Measurements from ENCODE around the gene TMEM106B.

Gene TMEM106B

DNA sequence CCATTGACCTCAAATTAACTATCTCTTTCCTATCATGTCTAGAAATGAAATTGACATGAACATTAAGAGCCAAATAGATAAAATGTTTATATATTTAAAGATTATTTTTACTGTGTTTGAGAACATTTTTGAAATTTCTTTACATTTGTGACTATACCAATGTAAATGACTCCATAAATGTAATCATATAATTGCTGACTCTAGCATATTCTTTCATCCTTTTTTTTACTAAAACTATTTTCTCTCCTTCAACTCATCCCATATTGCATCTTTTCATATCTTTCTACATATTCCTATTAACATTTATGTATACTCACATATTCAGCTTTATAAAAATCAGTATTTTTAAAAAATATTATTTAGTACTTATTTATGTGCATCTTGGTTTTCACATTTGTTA, 16.9 kb downstream of the TMEM106B start:
- DNase-seq = no peak

DNA sequence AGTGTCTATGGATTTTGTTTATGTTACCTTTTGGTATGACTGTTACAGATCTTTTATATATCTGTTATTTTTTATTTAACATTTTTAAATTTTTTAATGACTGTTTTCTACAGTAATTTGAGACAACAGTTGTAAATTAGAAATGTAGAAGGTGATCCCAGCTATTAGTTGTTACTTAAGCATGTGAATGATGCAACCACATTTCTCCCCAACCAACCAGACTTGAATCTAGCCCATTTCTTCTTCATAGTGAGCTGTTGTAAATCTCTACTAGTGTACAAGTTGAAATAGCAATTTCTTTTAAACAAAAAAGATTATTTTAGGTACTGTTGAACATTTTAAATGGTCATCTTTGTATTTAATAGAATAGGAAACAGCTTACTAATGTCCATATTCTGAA, 18.0 kb downstream of the TMEM106B start:
- DNase-seq = no peak

DNA sequence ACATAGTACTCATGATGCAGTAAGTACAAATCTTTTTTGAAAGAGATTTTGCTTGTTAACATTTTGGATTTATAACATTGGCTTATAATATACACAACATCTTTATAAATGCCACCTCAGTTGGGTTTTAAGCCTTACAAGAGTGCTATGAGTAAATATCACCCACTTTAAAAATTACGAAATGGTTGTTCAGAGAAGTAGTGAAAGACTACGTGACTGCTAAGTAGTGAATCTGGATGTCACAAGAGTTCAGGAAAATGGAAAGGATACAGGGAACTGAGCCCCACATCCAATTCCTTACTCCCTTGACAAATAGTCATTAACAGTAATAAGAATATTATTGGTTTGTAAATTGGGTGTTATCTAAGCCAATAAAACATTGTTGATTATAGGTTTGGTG, 20.0 kb downstream of the TMEM106B start:
- DNase-seq = no peak

DNA sequence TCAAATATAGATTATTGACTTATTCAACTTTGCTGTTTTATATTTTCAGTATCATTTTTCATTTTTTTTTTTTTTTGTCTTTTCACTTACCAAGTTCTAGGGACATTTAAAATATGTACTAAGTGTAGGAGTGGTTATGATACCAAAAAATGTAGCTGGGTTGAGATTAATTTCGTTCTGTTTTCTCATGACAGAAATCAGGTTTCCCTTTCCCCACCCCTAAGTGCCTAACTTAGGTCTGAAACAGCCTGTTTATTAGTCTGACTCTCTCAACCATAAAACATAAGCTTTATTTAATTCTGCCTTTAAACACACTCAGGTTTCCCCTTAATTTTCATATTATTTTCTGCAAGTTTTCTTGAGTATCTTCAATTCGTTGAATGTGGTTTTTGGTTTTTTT, 22.1 kb downstream of the TMEM106B start:
- DNase-seq = no peak

DNA sequence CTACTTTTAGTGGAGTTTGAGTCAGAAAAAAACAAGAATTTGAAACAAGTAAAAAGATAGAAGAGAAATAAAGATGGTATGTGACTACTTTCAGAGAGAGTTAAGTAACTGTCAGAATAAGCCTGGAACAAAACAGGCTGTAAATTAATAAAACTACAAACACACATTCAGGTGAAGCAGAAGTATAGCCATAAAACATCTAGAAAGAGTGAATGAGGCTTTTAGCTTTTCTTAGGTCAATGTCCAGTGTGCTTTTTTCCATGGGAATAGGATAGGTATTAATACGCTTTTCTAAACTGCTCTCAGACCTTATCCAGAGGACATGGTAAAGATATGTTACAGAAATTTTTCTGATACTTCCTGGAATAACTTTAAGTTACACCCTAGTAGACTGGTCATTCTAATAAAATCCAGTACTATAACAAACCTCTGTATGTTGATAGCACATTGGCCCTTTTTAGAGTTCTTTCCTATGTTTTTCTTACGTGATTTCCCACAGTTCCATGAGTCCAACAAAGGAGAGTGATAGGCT, 23.3 kb downstream of the TMEM106B start:
- no peak for DNase-seq

DNA sequence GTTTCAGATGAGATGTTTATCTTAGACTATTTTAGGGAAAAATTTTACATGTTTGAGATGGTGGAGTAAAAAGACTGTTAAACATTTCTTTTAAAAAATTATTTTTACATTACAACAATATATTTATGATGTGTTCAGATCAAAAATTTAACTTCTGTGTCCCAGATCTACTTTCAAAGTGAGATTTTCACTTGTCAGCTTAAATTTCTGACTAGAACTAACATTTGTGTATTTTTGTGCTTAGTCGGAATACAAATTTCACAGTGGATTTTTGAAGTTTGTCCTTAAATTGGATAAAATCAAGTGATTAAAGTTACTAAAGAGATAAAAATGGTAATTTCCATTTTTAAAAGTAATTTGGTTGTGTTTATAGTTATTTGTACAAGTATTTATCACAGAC, 24.9 kb downstream of the TMEM106B start:
- no peak for DNase-seq

DNA sequence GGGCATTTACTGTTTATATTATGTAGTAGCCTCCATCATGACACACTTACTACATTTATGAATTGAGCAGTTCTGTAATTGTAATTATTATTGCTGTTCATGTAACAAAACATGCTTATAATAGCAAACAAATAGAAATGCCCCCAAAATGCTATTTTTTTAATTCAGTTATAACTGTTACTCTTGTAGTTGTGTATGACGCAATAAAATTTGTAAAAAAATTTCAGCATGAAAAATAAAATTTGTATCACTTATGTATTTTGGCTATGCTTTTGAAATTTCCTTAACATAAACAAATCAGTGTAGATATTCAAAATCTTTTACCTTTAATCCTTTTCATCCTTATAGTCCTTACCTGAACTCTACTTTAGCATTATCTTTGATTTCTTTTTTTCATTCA, 25.9 kb downstream of the TMEM106B start:
- no peak for DNase-seq

DNA sequence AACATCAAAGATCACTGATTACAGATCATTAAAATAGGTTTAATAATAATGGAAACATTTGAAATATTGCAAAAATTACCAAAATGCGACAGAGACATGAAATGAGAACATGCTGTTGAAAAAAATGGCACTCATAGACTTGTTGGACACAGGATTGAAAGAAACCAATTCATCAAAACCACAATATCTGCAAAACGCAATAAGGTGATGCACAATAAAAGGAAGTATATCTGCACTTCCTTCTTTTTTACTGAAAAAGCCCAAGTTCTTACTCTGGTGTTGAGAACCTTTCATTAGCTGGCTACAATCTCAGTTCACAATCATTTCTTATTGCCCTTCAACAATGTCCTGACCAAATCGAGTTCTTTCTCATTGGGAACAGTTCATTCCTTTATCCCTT, 28.7 kb downstream of the TMEM106B start:
- DNase-seq = no peak

DNA sequence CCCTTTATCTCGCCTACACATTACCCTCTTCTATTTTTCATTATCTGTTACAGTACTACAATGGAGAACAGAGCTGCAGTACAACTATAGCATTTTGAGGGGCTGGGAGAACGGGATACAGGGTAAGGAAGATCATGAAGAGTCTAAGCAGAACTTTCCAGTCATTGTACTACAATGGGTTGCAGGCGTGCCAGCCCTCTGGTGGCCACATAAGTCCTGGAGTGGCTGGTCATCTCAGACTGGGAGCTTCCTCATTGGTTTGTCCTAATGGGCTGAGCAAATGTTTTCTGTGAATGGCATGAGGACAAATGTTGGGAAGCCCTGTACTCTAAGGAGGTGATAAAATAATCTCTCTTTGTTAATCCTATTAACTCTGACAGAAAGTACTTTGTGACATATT, 33.0 kb downstream of the TMEM106B start:
- DNase-seq = no peak

DNA sequence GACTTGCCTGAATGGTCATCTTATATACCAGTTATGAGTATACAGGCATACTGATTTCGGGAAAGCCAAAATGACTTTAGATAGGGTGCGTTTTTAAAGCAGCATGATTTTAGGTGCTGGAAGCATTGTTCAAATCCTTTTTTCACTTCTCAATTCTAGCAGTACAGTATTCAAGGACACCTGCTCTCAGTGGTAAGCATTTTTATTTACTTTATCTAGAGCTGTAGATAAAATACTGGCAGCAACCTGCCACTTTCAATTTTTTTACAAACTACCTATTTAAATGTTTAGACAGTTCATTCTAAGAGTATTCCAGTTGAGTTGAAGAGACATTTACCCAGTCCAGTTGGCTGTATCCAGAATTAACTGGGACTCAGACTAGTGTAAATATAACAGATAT, 33.6 kb downstream of the TMEM106B start:
- DNase-seq = no peak

DNA sequence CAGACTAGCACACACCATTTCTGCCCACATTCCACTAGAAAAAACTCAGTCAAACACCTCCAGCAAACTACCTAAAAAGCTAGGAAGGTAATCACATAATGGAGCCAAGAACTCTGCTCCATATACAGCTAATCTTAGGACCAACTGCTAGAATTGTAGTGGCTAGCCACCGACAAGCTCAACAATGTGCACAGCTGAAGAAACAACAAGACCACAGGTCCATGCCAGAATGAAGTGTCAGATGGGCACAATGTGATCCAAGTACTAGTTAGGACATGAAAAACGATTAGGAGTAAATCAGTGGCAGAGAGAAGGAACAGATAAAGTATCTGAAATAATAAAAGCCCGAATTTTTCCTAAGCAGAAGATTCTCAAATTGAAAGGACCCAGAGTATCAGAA, 38.6 kb downstream of the TMEM106B start:
- DNase-seq = no peak

DNA sequence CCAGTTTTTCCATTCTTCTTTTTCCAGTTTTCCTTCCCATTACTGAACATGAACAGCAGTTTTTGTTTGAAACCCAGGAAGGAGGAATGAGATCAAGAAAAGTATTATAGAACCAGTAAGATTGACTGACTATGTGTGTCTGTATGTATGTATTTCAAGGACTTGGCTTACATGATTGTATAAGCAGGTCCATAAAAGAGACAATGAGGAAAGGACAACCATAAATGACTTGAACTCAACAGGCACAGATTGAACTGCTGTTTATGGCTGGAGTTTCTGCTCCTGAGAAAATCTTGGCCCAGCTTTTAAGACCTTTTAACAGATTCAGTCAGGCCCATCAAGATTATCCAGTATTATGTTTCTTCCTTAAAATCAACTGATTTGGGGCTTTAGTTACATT, 39.1 kb downstream of the TMEM106B start:
- no peak for DNase-seq

DNA sequence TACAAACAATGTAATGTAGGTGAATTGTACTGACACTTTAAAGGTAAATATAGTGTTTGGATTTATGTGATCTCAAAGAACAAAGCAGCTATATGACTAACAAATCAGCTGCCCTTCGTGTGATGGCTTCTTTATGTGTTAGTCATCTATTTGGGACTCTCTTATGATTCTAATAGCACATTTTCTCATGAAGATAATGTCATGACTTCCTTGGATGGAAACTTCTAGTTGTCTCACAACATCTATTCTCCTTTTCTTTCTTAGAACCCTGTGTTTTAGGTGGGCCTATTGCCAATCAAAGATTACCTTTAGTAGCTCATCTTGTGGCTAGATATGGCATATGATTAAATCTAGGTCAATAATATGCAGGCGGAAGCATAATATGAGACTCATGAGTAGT, 45.0 kb downstream of the TMEM106B start:
- no peak for DNase-seq

DNA sequence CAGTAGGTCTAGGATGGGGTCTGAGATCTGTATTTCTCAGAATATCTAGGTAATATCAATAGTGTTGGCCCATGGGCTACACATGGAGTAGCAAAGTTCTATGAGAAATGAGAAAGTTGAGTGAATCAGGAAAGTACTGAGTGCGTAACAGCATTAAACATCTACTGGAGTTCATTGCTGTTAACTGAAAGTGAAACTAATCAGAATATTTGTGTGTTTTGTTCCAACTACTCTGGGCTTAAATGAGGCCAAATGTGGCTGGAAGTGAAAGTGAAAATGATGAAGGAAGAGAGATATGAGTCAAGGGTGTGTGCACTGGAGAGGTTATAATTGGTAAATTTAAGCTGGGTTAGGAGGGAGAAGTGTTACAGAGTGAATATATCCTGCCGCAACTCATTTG, 46.5 kb downstream of the TMEM106B start:
- DNase-seq = no peak

DNA sequence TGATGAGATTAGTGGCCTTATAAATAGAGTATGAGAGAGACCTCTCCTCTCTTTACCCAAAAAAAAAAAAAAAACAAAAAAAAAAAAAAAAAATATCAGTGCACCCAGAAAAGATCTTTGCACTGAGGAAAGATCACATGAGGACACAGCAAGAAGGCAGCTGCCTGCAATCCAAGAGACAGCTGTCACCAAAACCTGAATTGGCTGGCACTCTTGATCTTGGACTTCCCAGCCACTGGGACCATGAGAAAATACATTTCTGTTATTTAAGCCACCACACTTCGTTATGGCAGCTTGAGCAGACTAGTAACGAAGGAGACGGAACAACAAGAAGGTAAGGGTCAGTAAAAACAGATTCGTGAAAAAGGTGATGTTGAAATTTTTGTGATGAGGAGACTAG, 47.0 kb downstream of the TMEM106B start:
- DNase-seq = no peak

DNA sequence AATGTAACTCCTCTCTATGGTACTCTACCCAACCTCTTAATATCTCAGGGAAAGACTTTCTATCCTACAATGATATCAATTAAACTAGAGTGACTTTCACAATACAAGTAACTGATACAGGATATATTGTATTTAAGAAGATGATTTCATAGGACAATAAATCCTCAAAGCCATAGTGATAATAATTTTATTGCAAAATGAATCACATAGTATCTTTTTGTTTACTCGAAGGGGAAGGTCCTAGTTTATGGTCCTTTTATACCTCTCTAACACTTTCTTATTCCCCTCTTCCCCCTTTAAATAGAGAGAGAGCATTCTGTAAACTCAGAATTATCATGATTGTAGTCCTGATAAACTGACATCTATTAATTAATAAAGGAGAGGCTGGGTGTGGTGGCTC, 56.4 kb downstream of the TMEM106B start:
- no peak for DNase-seq

DNA sequence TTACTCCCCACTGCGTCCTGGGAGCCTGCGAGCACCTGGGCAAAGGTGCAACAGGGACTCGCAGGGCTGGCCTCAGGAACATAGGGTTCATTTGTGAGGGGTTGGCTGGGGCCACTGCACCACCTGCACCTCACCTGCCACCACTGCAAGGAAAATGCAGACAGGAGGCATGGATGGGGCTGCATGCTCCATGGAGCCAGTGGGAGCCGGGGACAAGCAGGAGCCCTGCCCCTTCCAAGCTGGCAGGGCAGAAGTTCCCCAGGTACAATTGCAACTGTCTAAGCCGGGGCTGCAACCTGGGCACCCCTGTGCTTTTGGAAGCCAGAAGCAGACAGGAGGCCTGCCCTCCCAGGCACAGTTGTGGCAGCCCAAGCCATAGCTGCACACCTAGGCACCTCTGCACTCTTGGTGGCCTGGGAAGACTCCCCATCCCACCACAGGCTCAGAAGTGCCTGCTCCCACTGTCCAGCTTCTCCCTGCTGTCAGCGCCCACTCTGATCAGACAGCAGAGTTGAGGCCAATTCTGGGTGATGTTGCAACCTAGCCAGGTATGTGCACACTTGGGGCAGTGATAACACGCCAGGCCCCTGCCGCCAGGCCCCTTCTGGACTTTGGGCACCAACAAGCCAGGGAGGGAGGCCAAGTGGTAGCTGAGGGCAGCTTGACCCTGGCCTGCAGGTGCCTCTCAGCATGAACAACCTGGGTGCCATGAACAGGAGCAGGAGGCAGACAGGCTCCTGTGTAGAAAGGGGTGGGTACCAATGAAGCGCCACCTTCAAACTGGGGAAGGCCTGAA, 58.2 kb downstream of the TMEM106B start:
- no peak for DNase-seq

DNA sequence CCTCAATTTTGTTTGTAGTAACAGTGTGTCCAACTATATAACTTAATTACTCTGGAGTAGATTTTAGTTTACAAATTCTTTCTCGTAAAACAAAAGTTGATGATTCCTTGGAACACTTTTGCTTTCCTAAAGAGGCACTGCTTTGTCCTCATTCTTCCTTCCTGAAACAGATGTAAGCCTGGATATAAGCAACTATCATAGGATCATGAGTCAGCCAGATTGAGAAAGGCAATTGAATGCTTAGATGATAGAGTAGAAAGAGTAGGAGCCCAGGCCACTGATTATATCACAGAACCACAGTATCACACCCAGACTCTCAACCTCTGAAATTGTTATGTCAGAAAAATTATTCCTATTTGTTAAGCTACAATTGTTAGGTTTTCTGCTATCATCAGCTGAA, 69.9 kb downstream of the TMEM106B start:
- DNase-seq = no peak

DNA sequence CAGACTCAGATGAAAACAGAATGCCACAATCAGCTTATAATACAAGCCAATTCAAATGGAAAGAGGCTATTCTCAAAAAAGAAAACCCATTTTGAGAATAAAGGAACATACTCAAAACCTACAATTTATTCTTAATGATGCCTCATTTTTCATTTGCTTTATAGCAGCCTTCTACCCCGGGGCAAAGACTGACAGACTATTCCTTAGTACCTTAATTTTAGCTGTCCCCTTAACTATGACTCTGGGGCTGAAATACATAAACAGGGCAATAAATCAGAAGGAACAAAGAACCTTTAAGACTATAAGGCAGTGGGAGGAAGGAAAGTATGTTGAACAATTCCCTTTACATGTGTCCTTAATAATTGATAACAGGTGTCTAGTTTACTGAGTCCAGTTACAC, 76.8 kb downstream of the TMEM106B start:
- DNase-seq = no peak

DNA sequence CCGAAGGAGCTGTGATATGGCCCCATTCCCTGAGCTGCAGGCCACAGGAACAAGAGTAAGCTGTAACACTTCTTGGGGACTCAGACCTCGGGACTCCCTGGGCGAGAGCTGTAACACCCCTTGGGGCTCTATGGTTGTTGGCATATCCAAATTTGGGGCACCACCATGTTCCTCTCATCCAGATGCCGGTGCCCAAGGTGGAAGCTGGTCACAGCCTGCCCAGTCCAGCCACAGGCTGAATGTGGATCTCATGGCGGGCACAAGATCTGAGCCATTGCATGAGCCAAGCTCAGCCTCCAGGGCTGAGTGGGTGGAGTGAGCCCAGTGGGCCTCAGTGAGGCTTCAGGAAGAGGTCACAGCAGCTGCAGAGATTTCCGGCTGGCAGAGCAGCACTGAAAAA, 78.9 kb downstream of the TMEM106B start:
- DNase-seq = no peak

DNA sequence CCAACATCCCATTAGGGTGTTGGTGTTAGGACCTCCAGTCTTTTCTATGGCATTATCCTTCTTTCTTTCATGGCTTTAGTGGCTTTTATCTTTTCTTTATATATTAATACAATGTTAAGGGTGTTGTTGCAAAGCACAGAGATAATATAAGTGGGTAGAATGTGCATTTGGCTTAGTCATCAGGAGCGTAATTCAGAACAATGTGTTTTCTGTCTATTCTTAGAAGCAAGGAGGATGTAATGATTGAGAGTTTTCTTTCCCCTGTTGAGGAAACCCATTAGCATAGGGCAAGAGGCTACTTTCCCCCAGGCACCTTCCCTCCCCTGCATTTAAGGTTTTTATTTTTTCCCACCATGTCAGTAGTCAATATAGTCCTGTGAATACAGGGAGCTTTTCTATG, 79.7 kb downstream of the TMEM106B start:
- no peak for DNase-seq

DNA sequence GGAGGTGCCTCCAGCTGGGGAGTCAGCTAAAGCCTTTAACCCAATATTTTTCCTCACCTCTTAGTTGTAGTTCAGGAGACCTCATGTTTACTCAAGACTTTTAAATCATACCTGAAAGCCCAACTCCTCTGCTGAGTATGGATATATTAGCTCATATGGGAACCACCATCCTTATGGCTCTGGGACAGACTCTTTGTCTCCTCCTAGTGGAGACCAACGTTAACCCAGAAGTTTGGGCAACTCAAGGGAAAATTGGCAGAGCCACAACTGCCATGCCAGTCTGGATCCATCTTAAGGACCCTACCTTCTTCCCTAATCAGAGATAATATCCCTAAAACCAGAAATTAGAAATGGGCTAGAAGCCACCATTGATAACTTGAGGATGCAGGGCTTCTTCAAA, 80.8 kb downstream of the TMEM106B start:
- DNase-seq = no peak

Measured in effector CD4-positive, alpha-beta T cell (primary cell).